Measurements from ENCODE around the gene HMX3.

Gene HMX3

DNA sequence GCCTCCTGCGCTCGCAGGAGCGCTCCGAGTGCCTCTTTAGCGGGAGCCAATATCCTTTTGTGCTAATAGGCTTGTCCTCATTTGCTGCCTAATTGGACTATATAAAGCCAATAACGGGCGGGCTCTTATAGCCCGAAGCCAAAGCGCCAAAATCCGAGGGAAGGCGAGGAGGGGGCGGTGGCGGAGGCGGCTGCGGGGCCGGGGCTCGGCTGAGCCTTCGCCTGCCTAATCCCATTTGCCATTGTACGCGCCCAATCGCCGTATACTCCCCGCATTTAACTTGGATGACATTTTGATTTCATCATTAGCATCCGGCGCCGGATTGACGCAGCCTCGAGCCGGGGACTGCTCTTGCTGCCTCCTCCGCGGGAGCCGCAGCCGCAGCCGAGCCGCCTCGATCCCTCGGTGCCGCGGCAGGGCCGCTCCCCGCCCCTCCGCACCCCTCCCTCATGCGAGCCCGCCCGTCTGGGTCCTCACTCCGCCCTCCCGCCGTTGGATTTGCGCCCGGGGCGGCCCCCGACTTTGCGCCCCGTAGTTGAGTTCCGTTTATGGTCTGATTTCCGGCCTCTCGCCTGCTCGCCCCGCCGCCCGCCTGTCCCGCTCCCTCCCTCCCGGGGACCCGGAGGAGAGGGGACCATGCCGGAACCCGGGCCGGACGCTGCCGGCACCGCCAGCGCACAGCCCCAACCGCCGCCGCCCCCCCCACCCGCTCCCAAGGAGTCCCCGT lies at the start of gene HMX3:
TSS of gene HMX3 (plus strand) at position 556 of the 727 bp plus-strand sequence. CDS start at position 637, 81 bp downstream.
- no peak for DNase-seq (ENCODE audit: low spot score)

DNA sequence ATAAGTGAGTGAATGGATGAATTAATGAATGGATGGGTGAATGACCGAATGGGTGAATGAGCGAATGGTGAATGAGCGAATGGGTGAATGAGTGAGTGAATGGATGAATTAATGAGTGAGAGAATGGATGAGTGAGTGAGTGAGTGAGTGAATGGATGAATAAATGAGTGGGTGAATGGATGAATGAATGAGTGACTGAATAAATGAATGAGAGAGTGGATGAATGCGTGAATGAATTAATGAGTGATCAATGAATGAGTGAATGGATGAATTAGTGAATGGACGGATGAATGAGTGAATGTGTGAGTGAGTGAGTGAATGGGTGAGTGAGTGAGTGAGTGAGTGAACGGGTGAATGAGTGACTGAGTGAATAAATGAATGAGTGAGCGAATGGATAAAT lies 49.5 kb upstream of the HMX3 start:
- DNase-seq (ENCODE audit: low spot score), result no peak

DNA sequence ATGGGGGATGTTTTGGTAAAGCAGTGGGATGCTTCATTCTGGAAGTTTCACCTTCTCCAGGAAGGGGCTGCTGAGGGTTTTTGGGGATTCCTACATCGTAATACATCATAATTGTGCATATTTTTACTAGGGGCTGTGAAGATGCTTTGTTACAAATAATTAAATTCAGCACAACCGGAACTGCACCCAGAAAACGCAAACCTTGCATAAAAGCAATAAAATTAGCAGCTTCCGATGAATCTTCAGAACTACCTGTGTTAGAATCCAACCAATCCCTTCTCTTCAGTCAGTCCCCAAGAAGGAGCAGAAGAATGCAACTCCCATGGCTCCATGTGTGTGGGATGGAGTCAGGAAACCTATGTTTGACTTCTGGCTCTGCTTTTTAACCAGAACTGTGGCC lies 48.4 kb upstream of the HMX3 start:
- DNase-seq (ENCODE audit: low spot score), result no peak

- no peak for DNase-seq (ENCODE audit: low spot score)
These were observed 48.0 kb upstream of the HMX3 start for GRCh38 chr10:123087786-123088185.

DNA sequence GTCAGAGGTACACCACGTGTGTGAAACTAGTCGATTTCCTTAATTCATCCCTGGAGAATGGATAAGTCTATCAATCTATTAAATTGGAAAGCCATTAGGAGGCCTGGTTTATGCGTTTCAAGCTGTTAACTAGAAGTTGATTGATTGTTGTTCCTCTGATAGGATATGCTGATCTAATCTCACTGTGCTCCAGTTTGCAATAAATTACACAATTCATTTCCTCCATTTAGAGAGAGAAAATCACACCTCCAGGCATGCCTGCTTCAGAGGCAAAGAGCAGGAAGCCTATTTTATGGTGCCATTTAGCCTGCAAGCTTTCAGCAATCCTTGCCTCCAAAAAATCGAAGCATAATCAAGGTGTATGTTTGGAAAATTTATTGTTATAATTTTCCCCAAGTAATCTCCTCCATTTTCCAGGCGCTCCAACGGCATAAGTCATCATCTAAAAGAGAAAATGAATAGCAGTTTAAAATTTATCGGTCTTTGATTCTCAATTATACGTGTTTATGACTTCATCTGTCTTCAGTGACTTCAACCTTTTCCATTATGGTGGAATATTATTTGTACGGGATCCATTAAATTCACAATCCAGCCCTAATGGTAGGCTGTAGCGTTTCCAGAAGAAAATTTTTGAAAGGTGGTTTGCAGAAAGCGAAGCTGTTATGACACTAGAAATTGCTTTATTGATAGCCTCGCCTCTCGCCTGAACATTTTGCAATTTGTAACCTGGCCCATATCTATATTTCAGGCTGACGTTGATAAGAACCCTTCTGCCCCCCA lies 42.9 kb upstream of the HMX3 start:
- no peak for DNase-seq (ENCODE audit: low spot score)

- no peak for DNase-seq (ENCODE audit: low spot score)
These were observed 42.3 kb upstream of the HMX3 start for GRCh38 chr10:123093489-123093888.

GRCh38 chr10:123096452-123096851 lies 39.3 kb upstream of the HMX3 start:
- no peak for DNase-seq (ENCODE audit: low spot score)

- DNase-seq (ENCODE audit: low spot score), result no peak
These were observed 38.7 kb upstream of the HMX3 start for GRCh38 chr10:123097039-123097438.

DNA sequence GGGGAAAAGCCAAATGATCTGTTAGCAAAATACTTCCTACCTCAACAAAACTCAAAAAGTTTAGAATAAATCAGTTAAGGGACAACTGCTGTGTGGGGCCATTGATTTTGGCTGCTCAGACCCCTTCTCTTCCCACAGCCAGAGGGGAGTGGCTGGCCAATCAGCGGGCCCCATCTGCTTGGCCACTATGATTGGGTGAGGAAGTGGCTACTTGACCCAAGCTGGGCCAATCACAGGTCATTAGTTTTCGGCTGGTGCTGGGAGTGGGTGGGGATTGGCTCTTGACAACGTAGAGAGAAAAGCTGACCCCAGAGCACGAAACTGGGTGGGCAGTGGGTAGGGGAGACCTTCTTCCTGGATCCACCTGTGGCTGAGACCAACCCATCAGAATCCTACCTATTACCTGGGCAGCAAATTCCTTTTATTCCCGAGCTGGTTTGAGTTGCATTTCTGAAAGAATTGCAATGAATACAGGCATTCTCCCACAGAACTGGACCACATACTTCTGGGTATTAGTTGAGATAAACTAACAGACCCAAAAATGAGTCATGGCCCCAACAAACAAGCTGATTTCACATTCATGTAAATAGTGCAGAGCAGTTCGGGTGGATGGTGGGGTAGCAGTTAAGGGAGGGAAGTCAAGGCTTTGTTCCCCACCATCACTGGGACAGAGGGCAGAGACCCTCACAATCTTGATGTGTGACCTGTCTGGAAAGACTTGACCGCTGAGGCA lies 35.6 kb upstream of the HMX3 start:
- DNase-seq (ENCODE audit: low spot score), result no peak

DNA sequence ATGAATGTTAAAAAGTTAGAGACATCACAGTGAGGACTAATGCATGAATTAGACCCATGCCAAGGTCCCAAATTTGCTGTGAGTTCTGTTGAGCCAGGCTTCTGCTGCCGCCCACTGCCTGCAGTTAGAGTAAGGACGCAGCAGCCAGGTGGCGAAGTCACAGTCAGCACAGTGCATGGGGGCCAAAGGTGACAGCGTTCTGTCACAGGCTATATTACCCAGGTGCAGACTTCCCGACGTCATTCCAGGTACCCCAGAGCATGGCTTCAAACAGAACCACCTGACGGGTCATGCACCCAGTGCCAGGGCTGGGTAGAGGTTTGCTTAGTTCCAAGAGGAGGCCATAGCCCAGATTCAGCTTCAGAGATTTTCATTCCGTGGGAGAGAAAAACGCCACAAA lies 33.9 kb upstream of the HMX3 start:
- no peak for DNase-seq (ENCODE audit: low spot score)

- no peak for DNase-seq (ENCODE audit: low spot score)
These were observed 33.1 kb upstream of the HMX3 start for GRCh38 chr10:123102673-123103072.

DNA sequence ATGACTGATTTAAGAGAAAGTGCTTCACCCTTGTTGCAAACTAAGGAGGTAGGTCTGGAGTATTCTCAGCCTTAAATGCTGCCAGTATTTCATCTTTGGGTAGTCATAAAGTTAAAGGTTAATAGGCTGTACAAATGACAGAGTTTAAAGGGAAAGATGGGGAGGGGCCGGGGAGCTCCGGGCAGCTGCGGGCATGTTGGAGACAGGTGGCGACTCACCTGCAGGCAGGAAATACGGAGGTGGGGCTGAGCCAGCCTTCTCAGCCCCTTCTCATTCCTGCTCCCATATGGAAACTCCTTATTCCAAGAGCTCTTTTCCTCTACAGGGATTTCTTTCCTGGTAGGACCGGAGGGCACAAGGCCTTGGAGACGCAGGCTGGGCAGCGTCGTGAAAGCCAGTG lies 31.8 kb upstream of the HMX3 start:
- DNase-seq (ENCODE audit: low spot score), result peak; percentile 38

DNA sequence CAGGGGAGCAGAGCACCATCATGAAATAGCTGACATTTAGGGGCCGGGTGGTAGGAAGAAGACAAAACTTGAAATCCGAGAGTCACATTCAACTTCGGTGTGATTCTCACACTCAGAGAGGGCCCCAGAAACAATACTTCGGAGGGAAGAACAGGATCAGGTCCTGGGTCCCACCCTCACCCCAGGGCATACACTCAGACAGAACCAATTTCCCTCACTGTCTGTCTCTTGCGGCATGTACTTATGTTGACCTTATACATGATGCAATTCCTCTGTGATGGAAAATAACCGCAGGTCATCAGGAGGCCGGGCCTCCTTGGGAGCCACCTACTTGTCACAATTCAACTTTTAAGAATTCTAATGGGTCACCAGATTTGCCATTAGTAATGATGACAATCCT lies 26.3 kb upstream of the HMX3 start:
- no peak for DNase-seq (ENCODE audit: low spot score)

- no peak for DNase-seq (ENCODE audit: low spot score)
These were observed 17.9 kb upstream of the HMX3 start for GRCh38 chr10:123117644-123118417.

DNA sequence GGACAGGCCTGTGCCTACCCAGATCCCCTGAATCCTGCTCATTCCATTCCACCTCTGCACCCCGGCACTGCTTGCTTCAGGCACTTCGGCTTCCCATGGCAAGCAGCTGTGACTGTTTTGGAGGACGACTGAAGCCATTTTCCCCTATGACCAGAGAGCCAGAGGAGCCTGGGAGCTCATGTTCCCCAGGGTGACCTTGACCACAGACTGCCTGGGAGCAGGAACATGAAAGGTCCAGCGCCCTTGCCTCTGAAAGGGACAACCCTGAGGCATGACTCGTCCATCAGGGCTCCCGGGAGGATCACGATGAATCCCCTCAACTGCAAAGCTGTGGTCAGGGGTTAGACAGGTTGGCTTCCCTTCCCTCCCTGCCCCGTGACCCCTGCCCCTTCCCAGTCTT lies 16.7 kb upstream of the HMX3 start:
- DNase-seq (ENCODE audit: low spot score), result no peak

DNA sequence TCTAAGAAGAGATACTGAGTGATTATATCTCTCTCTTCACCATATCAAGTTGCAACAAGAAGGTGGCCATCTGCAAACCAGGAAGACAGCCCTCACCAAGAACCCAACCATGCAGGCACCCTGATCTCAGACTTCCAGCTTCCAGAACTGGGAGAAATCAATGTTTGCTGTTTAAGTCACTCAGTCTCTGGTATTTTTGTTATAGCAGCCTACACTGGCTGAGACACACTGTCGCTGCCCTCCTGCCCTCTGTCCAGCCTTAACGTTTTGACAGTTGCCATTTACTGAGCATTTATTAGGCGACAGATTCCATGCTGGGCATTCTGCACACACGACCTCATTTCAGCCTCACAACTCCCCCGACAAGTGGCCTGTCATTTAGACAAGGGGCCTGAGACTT lies 9.5 kb upstream of the HMX3 start:
- DNase-seq (ENCODE audit: low spot score), result no peak

- peak; percentile 44 for DNase-seq (ENCODE audit: low spot score)
These were observed 6.0 kb upstream of the HMX3 start for GRCh38 chr10:123129618-123130271.

GRCh38 chr10:123132576-123133477 lies 2.9 kb upstream of the HMX3 start:
- peak; percentile 77 for DNase-seq (ENCODE audit: low spot score)

DNA sequence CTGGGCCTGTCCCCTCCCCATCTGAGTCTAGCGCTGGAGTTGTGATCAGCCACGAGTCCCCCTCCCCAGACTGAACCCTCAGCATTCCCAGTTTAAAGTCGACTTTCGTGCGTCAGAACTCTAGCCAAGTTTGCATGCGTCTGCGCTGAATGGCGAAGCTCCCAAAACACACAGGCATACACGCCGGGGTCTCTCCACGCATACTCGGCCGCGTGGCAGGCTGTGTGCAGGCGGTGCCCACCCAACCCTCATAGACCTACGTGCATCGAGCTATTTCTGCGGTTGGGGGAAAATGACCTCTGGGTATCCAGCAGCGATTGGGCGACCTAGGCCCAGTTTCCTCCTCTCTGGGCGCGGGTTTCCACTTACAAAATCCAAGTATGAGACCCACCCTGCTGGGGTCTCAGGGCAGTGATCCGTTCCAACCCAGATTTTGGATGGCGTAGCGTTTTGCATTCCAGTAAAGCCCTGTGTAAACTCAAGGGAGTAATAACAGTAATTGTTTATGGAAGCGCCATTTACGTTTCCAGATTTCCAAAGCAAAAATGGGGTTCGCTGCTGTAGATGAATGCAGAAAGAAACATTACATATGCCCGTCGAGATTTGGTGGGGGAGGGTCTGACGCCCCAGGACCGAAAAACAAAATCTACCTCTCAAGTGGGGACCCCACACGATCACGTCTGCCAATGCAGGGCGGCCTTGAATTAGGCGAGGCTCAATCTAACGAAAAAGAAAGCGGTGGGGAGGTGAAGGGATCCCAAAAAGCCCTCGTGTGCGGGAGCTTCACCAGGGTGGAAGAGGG lies 2.0 kb upstream of the HMX3 start:
- DNase-seq (ENCODE audit: low spot score), result no peak
